A549 (cell line): Measurements from ENCODE around the gene LRRC75B. TPM values are rescaled to one million over a fixed set of nuclear protein-coding genes. Genes with fewer than 3 reads are reported as not detected.

Experiments used
- CBX2 ChIP-seq: fragments of 200-600 bp; sonication (generic); IDR thresholded peaks from 2 replicates; pipeline ENCODE4 v1.6.1; 2016; ENCODE audit warnings: low read depth, mild to moderate bottlenecking, borderline replicate concordance
- CEBPB ChIP-seq, 2 experiments: fragments of >200 bp in 1 of 2; sonication (Bioruptor Twin) in 1 of 2; formaldehyde crosslinking in 1 of 2; IDR thresholded peaks; 2 replicates each; pipeline ENCODE4 v1.6.1; 2012 to 2016
- CHD2 ChIP-seq: fragments of 150-350 bp; IDR thresholded peaks from 2 replicates; pipeline ENCODE4 v1.6.1; 2014; ENCODE audit warnings: low read length; ENCODE audit not compliant: partially characterized antibody
- CHD4 ChIP-seq: fragments of 200-600 bp; sonication (generic); IDR thresholded peaks from 2 replicates; pipeline ENCODE4 v1.6.1; 2016; ENCODE audit warnings: antibody characterized with exemption, mild to moderate bottlenecking, borderline replicate concordance
- CTCF ChIP-seq: fragments of >200 bp; sonication (Bioruptor Twin); formaldehyde crosslinking; IDR thresholded peaks from 3 replicates; pipeline ENCODE4 v1.5.1; 2016
- FOSL2 ChIP-seq, 2 experiments: fragments of 450-650 bp in 1 of 2; fragments of >200 bp in 1 of 2; sonication (Bioruptor Twin) in 1 of 2; formaldehyde crosslinking; IDR thresholded peaks; 2 replicates each; pipeline versions ENCODE4 v1.5.0 to v1.6.1; 2016 to 2020; ENCODE audit warnings: mild to moderate bottlenecking in 1 of 2, moderate library complexity in 1 of 2
- FOXS1 ChIP-seq: fragments of 250-450 bp; sonication (Bioruptor Pico); IDR thresholded peaks from 2 replicates; pipeline ENCODE4 v1.5.0; 2020; ENCODE audit warnings: mild to moderate bottlenecking, moderate library complexity
- GATA3 ChIP-seq: IDR thresholded peaks from 2 replicates; pipeline ENCODE4 v1.6.1; 2012; ENCODE audit warnings: borderline replicate concordance
- HOXA7 ChIP-seq: fragments of 250-450 bp; sonication (Bioruptor Pico); IDR thresholded peaks from 2 replicates; pipeline ENCODE4 v1.5.0; 2020; ENCODE audit warnings: mild to moderate bottlenecking, moderate library complexity
- HOXB5 ChIP-seq: fragments of 250-450 bp; sonication (Bioruptor Pico); IDR thresholded peaks from 2 replicates; pipeline ENCODE4 v1.5.0; 2020; ENCODE audit warnings: mild to moderate bottlenecking, moderate library complexity
- KDM1A ChIP-seq: fragments of 200-600 bp; sonication (generic); IDR thresholded peaks from 2 replicates; pipeline ENCODE4 v1.6.1; 2016; ENCODE audit warnings: low read depth, mild to moderate bottlenecking
- MAFK ChIP-seq: fragments of 450-650 bp; IDR thresholded peaks from 2 replicates; pipeline ENCODE4 v1.6.1; 2014; ENCODE audit not compliant: partially characterized antibody
- MYC ChIP-seq: IDR thresholded peaks from 2 replicates; pipeline ENCODE4 v1.6.1; 2012; ENCODE audit warnings: mild to moderate bottlenecking, inconsistent platforms, low read length, improper control_type of control experiment, borderline replicate concordance
- POLR2AphosphoS2 ChIP-seq: conservative IDR thresholded peaks from 2 replicates; pipeline ENCODE4 v1.6.1; 2012; ENCODE audit warnings: low read length, improper control_type of control experiment, inconsistent platforms
- RNF2 ChIP-seq: fragments of 200-600 bp; sonication (generic); IDR thresholded peaks from 2 replicates; pipeline ENCODE4 v1.6.1; 2016; ENCODE audit warnings: low read depth, mild to moderate bottlenecking, antibody characterized with exemption, moderate library complexity, borderline replicate concordance
- SMC3 ChIP-seq: fragments of >200 bp; sonication (Bioruptor Twin); formaldehyde crosslinking; IDR thresholded peaks from 3 replicates; pipeline ENCODE4 v1.6.1; 2018; ENCODE audit warnings: inconsistent platforms
- USF2 ChIP-seq: fragments of 450-650 bp; IDR thresholded peaks from 2 replicates; pipeline ENCODE4 v1.6.1; 2014; ENCODE audit warnings: antibody characterized with exemption
- ZC3H11A ChIP-seq: fragments of 450-650 bp; IDR thresholded peaks from 2 replicates; pipeline ENCODE4 v1.6.1; 2014; ENCODE audit warnings: antibody characterized with exemption, mild to moderate bottlenecking
- polyA plus RNA-seq, 4 experiments: library from polyadenylated mRNA; depleted of rRNA in 3 of 4; stranded (reverse); fragments of >200 nt; fragmentation: RNase III in 1 of 4; extraction: RNeasy Plus Mini Kit Qiagen cat#74134 plus additional on column Dnase treatment in 1 of 4; gene quantifications; 2 replicates in 3 of 4; 3 replicates in 1 of 4; pipeline ENCODE4 v1.2.3, GENCODE V29; 2011 to 2017
- TF ChIP-seq, protein P1 (sequence below): fragments of 250-450 bp; sonication (Bioruptor Pico); IDR thresholded peaks from 2 replicates; pipeline ENCODE4 v1.5.0; 2021; ENCODE audit warnings: mild to moderate bottlenecking, moderate library complexity, borderline replicate concordance
- TF ChIP-seq, protein P2 (sequence below): fragments of 150-350 bp; IDR thresholded peaks from 2 replicates; pipeline ENCODE4 v1.6.1; 2014; ENCODE audit warnings: low read depth, mild to moderate bottlenecking, low read length
- TF ChIP-seq, protein P3 (sequence below): IDR thresholded peaks from 2 replicates; pipeline ENCODE4 v1.6.1; 2012
- TF ChIP-seq, protein P4 (sequence below): IDR thresholded peaks from 2 replicates; pipeline ENCODE4 v1.6.1; 2012; ENCODE audit warnings: low read depth, borderline replicate concordance

The LRRC75B gene
- polyA plus RNA-seq, 2 of the 4 experiments (the other 2 are of a cell fraction) = 5.3 to 8.3 TPM

DNA sequence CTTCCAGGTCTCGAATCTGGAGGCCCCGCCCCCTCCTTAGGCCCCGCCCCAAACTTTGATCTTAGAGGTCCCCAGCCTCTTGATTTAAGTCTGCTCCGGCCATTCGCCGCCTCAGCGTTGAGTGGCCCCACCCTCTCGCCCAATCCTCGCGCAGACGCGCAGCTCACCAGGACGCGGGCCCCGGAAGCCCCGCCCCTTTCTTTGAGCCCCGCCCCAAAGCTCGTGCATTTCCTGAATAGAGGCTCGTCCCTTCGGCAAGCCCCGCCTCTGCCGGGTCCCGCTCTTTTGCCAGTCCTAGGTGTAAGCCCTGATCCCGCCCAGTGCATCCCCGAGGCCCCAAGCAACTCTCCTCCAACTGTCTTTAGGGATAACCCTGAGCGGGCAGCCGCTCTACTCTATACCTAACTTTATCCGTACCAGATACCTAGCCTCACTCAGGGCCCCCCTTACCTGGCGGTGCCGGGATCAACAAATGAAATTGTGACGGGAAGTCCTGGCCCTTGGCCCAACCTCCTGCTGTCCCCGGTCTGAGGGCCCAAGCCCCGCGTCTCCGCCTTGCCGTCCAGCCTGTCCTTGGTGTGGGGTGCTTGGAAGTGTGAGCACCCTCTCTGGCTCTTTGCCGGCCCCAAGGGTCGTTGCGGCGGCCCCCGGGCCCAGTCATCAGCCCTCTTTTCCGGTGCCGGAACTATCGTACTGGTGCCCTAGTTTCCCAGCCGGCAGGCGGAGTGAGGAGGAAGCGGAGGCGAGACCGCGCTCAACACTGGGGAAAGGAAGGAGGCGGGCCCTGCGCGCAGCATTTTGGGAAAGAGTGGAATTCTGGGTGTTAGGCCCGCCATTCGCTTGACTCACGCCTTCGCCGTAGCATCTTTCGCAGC lies 37.5 kb downstream of the LRRC75B start, which contains the start of gene SNRPD3 (continued):
- TF ChIP-seq, protein P1, sequence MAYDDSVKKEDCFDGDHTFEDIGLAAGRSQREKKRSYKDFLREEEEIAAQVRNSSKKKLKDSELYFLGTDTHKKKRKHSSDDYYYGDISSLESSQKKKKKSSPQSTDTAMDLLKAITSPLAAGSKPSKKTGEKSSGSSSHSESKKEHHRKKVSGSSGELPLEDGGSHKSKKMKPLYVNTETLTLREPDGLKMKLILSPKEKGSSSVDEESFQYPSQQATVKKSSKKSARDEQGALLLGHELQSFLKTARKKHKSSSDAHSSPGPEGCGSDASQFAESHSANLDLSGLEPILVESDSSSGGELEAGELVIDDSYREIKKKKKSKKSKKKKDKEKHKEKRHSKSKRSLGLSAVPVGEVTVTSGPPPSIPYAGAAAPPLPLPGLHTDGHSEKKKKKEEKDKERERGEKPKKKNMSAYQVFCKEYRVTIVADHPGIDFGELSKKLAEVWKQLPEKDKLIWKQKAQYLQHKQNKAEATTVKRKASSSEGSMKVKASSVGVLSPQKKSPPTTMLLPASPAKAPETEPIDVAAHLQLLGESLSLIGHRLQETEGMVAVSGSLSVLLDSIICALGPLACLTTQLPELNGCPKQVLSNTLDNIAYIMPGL (CRISPR knock-in tag) = 0 out of 2 replicates have a peak, but pooled peaks have one; percentile 53
- TF ChIP-seq CHD4 (no peak), USF2 (no peak), CBX2 (no peak), GATA3 (no peak), HOXB5 (CRISPR knock-in tag) (peak; percentile 46), POLR2AphosphoS2 (no peak), KDM1A (no peak), SMC3 (no peak), RNF2 (no peak), FOSL2 (IDR thresholded peaks at IDR 0.05) (0 out of 2 replicates have a peak, but pooled peaks have one; percentile 14), FOSL2 (CRISPR knock-in tag; IDR thresholded peaks at IDR 0.05) (peak; percentile 57), CHD2 (no peak), MYC (peak; percentile 67; the same call in 1 of the 2 replicates), HOXA7 (CRISPR knock-in tag) (peak; percentile 36; the same call in 1 of the 2 replicates), MAFK (no peak), FOXS1 (CRISPR knock-in tag) (no peak), CEBPB (IDR thresholded peaks at IDR 0.05) (no peak), ZC3H11A (no peak), CTCF (no peak)
- TF ChIP-seq, protein P2, sequence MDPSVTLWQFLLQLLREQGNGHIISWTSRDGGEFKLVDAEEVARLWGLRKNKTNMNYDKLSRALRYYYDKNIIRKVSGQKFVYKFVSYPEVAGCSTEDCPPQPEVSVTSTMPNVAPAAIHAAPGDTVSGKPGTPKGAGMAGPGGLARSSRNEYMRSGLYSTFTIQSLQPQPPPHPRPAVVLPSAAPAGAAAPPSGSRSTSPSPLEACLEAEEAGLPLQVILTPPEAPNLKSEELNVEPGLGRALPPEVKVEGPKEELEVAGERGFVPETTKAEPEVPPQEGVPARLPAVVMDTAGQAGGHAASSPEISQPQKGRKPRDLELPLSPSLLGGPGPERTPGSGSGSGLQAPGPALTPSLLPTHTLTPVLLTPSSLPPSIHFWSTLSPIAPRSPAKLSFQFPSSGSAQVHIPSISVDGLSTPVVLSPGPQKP = no peak
- TF ChIP-seq, protein P3, sequence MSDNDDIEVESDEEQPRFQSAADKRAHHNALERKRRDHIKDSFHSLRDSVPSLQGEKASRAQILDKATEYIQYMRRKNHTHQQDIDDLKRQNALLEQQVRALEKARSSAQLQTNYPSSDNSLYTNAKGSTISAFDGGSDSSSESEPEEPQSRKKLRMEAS = peak; percentile 81
- TF ChIP-seq, protein P4, sequence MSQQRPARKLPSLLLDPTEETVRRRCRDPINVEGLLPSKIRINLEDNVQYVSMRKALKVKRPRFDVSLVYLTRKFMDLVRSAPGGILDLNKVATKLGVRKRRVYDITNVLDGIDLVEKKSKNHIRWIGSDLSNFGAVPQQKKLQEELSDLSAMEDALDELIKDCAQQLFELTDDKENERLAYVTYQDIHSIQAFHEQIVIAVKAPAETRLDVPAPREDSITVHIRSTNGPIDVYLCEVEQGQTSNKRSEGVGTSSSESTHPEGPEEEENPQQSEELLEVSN = no peak; the same call in 1 of the 2 replicates
